Stimulated activated effector memory CD8-positive, alpha-beta T cell treated with anti-CD3 and anti-CD28 coated beads, Interleukin-12 subunit alpha, Interleukin-12 subunit beta, amount 100 ng/mL, for 72 hours (primary cell): Measurements from ENCODE around the gene SIM1.

Experiments used
- ATAC-seq: fragments of 150-1000 bp; cut with Tn5 transposase; 2 replicates; pipeline ENCODE4 v1.10.0; 2021
- DNase-seq, 2 donors: peaks; one replicate each; pipeline ENCODE4 v3.0.0; 2021 to 2022; ENCODE audit warnings: low spot score in 2 of 2
- H3K27ac Mint-ChIP-seq: one replicate; pipeline ENCODE4 v1.8.0; 2022; ENCODE audit warnings: mild to moderate bottlenecking, mixed read lengths
- H3K36me3 Mint-ChIP-seq: one replicate; pipeline ENCODE4 v1.8.0; 2022; ENCODE audit warnings: mild to moderate bottlenecking, mixed read lengths
- H3K4me1 Mint-ChIP-seq: one replicate; pipeline ENCODE4 v1.8.0; 2022; ENCODE audit warnings: mixed read lengths
- H3K4me3 Mint-ChIP-seq: one replicate; pipeline ENCODE4 v1.8.0; 2022; ENCODE audit warnings: mild to moderate bottlenecking, mixed read lengths
- H3K9me3 Mint-ChIP-seq: one replicate; pipeline ENCODE4 v1.8.0; 2022; ENCODE audit warnings: mixed read lengths

SIM1 gene, protein sequence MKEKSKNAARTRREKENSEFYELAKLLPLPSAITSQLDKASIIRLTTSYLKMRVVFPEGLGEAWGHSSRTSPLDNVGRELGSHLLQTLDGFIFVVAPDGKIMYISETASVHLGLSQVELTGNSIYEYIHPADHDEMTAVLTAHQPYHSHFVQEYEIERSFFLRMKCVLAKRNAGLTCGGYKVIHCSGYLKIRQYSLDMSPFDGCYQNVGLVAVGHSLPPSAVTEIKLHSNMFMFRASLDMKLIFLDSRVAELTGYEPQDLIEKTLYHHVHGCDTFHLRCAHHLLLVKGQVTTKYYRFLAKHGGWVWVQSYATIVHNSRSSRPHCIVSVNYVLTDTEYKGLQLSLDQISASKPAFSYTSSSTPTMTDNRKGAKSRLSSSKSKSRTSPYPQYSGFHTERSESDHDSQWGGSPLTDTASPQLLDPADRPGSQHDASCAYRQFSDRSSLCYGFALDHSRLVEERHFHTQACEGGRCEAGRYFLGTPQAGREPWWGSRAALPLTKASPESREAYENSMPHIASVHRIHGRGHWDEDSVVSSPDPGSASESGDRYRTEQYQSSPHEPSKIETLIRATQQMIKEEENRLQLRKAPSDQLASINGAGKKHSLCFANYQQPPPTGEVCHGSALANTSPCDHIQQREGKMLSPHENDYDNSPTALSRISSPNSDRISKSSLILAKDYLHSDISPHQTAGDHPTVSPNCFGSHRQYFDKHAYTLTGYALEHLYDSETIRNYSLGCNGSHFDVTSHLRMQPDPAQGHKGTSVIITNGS

GRCh38 chr6:100464903-100465700 lies at the start of gene SIM1:
Gene SIM1 (minus strand): TSS chr6:100464921. CDS start chr6:100463468, 1,453 bp downstream.
- no peaks in the 10 kb centered on the region for H3K9me3 Mint-ChIP-seq

DNA sequence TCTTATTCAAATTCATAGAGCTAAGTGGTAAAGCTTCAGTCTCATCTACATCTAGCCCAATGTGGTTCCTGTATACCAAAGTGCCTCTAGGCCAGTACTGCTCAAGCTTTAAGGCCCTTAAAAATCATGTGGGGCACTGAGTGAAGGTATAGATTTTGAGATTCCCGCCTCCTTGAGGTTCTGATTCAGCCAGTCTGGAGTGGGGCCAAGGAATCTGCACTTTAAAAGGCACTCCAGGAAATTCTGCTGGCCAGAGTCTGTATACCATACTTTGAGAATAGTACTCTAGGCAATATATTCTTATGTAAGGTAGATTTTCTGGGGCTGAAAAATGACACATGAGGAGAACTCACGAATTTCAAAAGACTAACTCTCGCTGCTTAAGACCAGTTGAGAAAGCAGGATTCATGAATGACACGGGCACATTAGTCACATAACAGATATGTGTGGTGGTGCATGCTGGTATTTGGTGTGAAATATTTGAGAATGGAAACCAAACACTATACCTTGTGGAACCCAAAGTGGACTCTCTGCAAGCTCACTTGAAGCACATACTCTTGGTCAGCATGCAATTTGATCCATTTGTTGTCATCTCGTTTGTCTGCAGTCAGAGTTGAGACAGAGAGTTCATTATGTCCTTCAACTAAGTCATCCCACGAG lies 47.6 kb upstream of the SIM1 start:
- H3K4me3 Mint-ChIP-seq, result no peak overlapping the region
- no peaks in the 10 kb centered on the region for H3K9me3 Mint-ChIP-seq
- DNase-seq, result no peak
- peaks cover 69% of the 10 kb centered on the region for H3K36me3 Mint-ChIP-seq
- no peak overlapping the region for H3K27ac Mint-ChIP-seq
- H3K4me1 Mint-ChIP-seq, result no peaks in the 10 kb centered on the region
- ATAC-seq, result no peak

More at GRCh38 chr6:100464903-100465700, at the start of gene SIM1:
- H3K27ac Mint-ChIP-seq, result no peak within 1 kb of the TSS
- H3K4me3 Mint-ChIP-seq, result peak within 1 kb of the TSS; percentile 17
- DNase-seq, result no peak
- ATAC-seq, result peak; percentile 58
- H3K4me1 Mint-ChIP-seq, result peaks cover 26% of the 10 kb centered on the region
- H3K36me3 Mint-ChIP-seq, result no peaks in the 10 kb centered on the region

GRCh38 chr6:100509101-100509500 lies 44.4 kb upstream of the SIM1 start:
- H3K9me3 Mint-ChIP-seq, result no peaks in the 10 kb centered on the region
- no peak for DNase-seq
- H3K27ac Mint-ChIP-seq, result no peak overlapping the region
- H3K4me3 Mint-ChIP-seq, result no peak overlapping the region
- ATAC-seq, result no peak
- H3K36me3 Mint-ChIP-seq, result peaks cover 58% of the 10 kb centered on the region
- no peaks in the 10 kb centered on the region for H3K4me1 Mint-ChIP-seq

- no peak overlapping the region for H3K27ac Mint-ChIP-seq
- peaks cover 40% of the 10 kb centered on the region for H3K36me3 Mint-ChIP-seq
- no peak for DNase-seq
- no peaks in the 10 kb centered on the region for H3K4me1 Mint-ChIP-seq
- no peak for ATAC-seq
- H3K4me3 Mint-ChIP-seq, result no peak overlapping the region
- no peaks in the 10 kb centered on the region for H3K9me3 Mint-ChIP-seq
Measured at GRCh38 chr6:100506651-100507050, 41.9 kb upstream of the SIM1 start.

GRCh38 chr6:100504786-100505737 lies 40.3 kb upstream of the SIM1 start:
- no peaks in the 10 kb centered on the region for H3K4me1 Mint-ChIP-seq
- no peaks in the 10 kb centered on the region for H3K9me3 Mint-ChIP-seq
- H3K4me3 Mint-ChIP-seq, result no peak overlapping the region
- peak; percentile 72 for ATAC-seq
- no peak for DNase-seq
- H3K36me3 Mint-ChIP-seq, result peaks cover 24% of the 10 kb centered on the region
- H3K27ac Mint-ChIP-seq, result no peak overlapping the region

- Mint-ChIP-seq H3K4me1 (no peaks in the 10 kb centered on the region), H3K36me3 (peaks cover 5% of the 10 kb centered on the region), H3K27ac (no peak overlapping the region), H3K4me3 (no peak overlapping the region), H3K9me3 (no peaks in the 10 kb centered on the region)
- ATAC-seq (no peak), DNase-seq (no peak)
Measured at GRCh38 chr6:100503043-100503705, 38.5 kb upstream of the SIM1 start.

GRCh38 chr6:100493206-100493888 lies 28.6 kb upstream of the SIM1 start:
- H3K27ac Mint-ChIP-seq, result no peak overlapping the region
- H3K36me3 Mint-ChIP-seq, result no peaks in the 10 kb centered on the region
- peaks cover 4% of the 10 kb centered on the region for H3K9me3 Mint-ChIP-seq
- ATAC-seq (no peak), DNase-seq (no peak)
- no peak overlapping the region for H3K4me3 Mint-ChIP-seq
- no peaks in the 10 kb centered on the region for H3K4me1 Mint-ChIP-seq

DNA sequence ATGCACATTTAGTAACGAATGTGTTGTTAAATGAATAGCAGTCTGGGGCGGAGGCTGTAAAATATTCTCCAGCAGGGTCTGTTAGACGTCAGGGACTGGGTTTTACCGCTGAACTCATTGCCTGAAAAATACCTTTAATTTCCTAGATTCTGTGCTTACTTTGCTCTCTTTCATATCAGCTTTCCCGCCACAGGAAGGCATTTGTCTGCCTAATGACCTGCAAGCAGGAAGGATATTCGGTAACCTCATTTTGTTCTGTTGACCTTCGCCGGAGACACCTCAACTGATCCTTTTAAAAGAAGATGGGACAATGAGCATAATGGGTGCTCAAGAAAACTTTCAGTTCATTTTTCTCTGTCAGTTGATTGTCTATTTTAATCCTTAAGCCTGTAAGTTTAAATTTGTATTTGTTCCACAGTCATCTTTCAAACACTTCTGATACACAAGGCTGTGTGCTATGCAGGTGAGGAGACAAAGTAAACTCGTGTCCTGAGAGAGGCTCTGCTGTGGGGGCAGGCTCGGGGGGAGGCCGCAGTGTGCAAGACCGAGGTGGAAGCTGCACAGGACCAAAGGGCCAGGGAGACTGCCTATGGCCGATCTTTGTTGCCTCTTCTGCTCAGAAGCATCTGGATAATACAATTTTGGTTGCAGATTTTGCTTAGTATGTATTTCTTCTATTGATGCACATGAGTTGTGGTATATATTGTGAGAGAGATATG lies 27.4 kb upstream of the SIM1 start:
- H3K4me3 Mint-ChIP-seq, result no peak overlapping the region
- H3K4me1 Mint-ChIP-seq, result no peaks in the 10 kb centered on the region
- no peaks in the 10 kb centered on the region for H3K36me3 Mint-ChIP-seq
- ATAC-seq, result no peak
- no peak for DNase-seq
- no peak overlapping the region for H3K27ac Mint-ChIP-seq
- H3K9me3 Mint-ChIP-seq, result peaks cover 4% of the 10 kb centered on the region

GRCh38 chr6:100490065-100490464 lies 25.3 kb upstream of the SIM1 start:
- Mint-ChIP-seq H3K27ac (no peak overlapping the region), H3K4me1 (no peaks in the 10 kb centered on the region), H3K9me3 (peaks cover 2% of the 10 kb centered on the region), H3K4me3 (no peak overlapping the region), H3K36me3 (no peaks in the 10 kb centered on the region)
- no peak for ATAC-seq
- DNase-seq, result no peak

DNA sequence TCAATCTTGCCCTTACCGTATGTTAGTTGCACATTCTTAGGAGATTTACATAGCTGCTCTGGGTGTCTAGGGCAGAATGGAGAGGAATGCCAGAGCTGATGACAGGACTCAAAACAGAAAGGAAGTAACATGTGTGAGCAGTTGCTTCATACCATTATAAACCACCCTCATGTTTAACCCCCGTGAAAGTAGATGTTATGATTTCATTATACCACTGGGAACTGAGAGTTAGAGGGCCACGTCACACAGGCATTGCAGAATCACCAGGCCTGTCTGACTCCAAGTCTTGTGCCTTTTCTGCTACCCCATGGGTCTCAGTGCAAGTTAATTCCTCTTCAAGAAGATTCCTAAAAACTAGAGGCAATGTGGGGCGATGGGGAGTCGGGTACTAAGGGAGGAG lies 23.5 kb upstream of the SIM1 start:
- Mint-ChIP-seq H3K36me3 (no peaks in the 10 kb centered on the region), H3K9me3 (no peaks in the 10 kb centered on the region), H3K4me3 (no peak overlapping the region), H3K27ac (no peak overlapping the region), H3K4me1 (no peaks in the 10 kb centered on the region)
- ATAC-seq (peak; percentile 31), DNase-seq (no peak)

GRCh38 chr6:100487638-100488037 lies 22.9 kb upstream of the SIM1 start:
- no peak for DNase-seq
- H3K36me3 Mint-ChIP-seq, result no peaks in the 10 kb centered on the region
- no peaks in the 10 kb centered on the region for H3K4me1 Mint-ChIP-seq
- no peak overlapping the region for H3K4me3 Mint-ChIP-seq
- no peak for ATAC-seq
- no peaks in the 10 kb centered on the region for H3K9me3 Mint-ChIP-seq
- H3K27ac Mint-ChIP-seq, result no peak overlapping the region

DNA sequence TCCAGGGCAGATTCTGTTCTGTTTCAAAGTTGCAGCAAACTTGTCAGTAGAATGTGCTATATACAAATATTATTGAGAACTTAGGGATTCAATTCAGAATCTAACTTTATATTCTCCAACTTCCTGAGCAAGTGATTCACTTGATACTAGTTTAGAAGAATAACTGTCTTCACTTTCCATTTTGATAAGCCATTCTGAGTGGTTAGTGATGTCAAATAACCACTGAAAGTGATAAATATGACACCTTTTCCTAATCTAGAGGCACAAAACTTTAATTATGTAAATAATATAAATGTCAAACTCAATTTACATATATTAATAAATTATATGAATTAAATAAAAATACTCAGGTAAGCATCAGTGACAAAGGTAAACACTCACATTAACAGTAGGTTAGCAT lies 20.5 kb upstream of the SIM1 start:
- H3K4me3 Mint-ChIP-seq, result no peak overlapping the region
- H3K27ac Mint-ChIP-seq, result no peak overlapping the region
- ATAC-seq, result no peak
- no peak for DNase-seq
- H3K36me3 Mint-ChIP-seq, result no peaks in the 10 kb centered on the region
- H3K4me1 Mint-ChIP-seq, result no peaks in the 10 kb centered on the region
- H3K9me3 Mint-ChIP-seq, result no peaks in the 10 kb centered on the region

- no peaks in the 10 kb centered on the region for H3K9me3 Mint-ChIP-seq
- DNase-seq (no peak), ATAC-seq (no peak)
- H3K36me3 Mint-ChIP-seq, result no peaks in the 10 kb centered on the region
- H3K27ac Mint-ChIP-seq, result no peak overlapping the region
- no peak overlapping the region for H3K4me3 Mint-ChIP-seq
- no peaks in the 10 kb centered on the region for H3K4me1 Mint-ChIP-seq
Measured at GRCh38 chr6:100484474-100484873, 19.8 kb upstream of the SIM1 start.
